KBM-7 (cell line): ENCODE measurements around the gene SORT1.

Source experiments
- DNase-seq: peaks from one replicate; pipeline ENCODE4 v3.0.0-alpha.2; 2015
- in situ Hi-C: fragments of 300-500 bp; cut with MboI; formaldehyde crosslinking; loops from 2 replicates; pipeline ENCODE4 v1.14.3; 2020; ENCODE audit warnings: low sequenced_read_pairs, low pct_unique_long_range_greater_than_20kb, mixed read lengths

Gene SORT1

DNA sequence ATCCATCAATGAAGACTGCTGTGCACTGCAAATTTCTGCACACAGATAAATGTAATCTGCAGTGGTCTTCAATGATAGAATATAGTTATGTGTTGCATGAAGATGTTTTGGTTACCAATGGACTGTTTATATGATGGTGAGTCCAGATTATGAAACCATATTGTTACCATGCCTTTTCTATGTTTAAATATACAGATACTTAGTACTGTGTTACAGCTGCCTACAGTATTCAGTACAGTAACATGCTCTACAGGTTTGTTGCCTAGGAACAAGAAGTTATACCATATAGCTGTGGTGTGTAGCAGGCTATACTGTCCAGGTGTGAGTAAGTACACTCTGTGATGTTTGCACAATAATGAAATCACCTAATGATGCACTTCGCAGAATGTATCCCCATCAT, 40.8 kb downstream of the SORT1 start:
- in situ Hi-C loops: no loop called here
- DNase-seq: no peak

GRCh38 chr1:109356505-109356904, 41.2 kb downstream of the SORT1 start:
- no peak for DNase-seq
- in situ Hi-C loops: no loop called here

DNA sequence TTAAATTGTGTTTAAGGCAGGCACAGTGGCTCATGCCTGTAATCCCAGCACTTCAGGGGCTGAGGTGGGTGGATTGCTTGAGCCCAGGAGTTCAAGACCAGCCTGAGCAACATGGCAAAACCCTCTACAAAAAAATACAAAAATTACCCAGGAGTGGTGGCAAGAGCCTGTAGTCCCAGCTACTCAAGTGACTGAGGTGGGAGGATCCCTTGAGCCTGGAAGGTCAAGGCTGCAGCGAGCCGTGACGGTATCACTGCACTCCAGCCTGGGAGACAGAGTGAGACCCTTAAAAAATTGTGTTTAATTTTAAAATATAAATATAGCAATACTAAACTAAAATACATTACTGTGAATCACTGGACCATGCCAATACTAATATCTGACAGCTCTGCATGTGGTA, 42.8 kb downstream of the SORT1 start:
- no peak for DNase-seq
- in situ Hi-C loops: no loop called here

DNA sequence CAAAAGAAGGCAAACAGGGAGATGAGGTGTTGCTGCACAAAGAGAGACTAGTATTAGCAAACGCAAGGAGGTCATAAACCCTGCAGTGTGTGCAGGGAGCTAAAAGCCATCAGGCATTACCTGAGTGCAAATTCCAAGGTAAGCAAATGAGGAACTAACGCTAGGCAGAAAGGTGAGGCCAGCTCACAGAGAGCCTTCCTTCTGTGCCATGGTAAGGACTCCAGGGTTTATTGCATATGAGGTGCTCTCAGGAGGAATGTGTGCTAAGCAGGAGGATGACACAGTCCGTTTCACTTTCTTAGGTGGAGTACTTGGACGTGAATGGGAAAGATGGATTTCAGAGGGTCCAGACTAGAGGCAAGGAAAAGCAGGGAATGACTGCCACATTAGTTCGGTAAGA, 46.3 kb downstream of the SORT1 start:
- DNase-seq: no peak
- in situ Hi-C loops: no loop called here

DNA sequence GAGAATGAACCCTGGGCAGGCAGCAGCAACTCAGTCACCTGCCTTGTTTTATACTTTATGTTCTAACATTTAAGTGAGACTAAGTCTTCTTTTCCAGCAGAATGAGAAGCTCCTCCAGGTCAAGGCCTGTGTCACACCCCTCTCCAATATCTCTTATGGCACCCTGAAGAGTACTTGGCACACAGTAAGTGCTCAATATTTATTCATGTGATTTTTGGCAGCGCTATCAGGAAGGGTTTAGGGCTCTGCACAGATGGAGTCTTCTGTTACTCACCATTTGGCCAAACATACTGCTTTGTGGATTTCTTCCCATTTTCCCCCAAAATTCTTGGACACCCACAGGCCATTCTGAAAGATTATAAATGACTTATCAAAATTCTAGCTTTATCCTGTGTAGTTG, 47.1 kb downstream of the SORT1 start:
- DNase-seq: no peak
- in situ Hi-C loops: no loop called here

- in situ Hi-C loops: no loop called here
- DNase-seq: no peak
Measured at GRCh38 chr1:109350182-109350581, 47.5 kb downstream of the SORT1 start.

GRCh38 chr1:109347511-109347910, 50.2 kb downstream of the SORT1 start:
- in situ Hi-C loops: no loop called here

GRCh38 chr1:109341944-109342930, 55.5 kb downstream of the SORT1 start:
- in situ Hi-C loops: no loop called here
- DNase-seq: no peak

More at GRCh38 chr1:109347511-109347910, 50.2 kb downstream of the SORT1 start:
- DNase-seq: no peak

- no peak for DNase-seq
- in situ Hi-C loops: no loop called here
Measured at GRCh38 chr1:109338608-109339007, 59.1 kb downstream of the SORT1 start.

DNA sequence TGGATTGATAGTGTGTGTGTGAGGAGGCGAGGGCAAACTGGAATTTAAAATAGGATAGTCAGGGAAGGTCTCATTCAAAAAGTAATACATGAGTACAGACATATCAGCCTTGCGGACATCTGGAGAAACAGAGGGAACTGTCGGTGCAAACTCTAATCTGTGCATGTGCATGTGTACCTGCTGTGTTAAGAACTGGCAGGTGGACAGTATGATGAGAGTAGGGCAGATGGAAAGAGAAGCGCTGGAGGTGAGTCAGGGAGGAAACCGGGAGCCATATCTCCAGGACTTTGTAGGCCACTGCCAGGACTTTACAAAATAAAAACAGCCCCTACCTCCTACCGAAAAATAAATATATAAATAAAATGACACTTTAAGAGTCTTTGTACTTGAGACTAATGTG, 59.6 kb downstream of the SORT1 start:
- in situ Hi-C loops: no loop called here
- no peak for DNase-seq

DNA sequence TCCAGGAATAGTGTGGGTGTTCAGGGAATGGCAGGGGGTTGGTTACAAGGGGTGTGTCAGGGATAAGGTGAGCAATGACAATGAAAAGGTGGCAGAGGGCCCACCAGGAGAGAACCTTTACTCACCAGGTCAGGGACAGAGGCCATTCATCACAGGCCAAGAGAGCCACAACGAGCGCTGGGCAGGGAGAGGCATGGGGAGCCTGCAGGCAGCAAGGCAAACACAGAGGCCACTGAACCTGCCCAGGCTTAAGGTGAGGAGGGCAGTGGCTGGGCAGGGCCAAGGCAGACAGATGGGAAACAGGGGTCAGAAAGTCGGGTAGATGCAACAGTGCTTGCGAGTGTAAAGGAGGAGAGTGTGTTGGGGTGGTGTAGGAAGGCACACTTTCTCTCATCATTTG, 62.6 kb downstream of the SORT1 start:
- in situ Hi-C loops: no loop called here
- DNase-seq: no peak

- no peak for DNase-seq
Measured at GRCh38 chr1:109331113-109331512, 66.6 kb downstream of the SORT1 start.

GRCh38 chr1:109327285-109327684, 70.4 kb downstream of the SORT1 start:
- in situ Hi-C loops: no loop called here
- no peak for DNase-seq

More at GRCh38 chr1:109331113-109331512, 66.6 kb downstream of the SORT1 start:
- in situ Hi-C loops: no loop called here

DNA sequence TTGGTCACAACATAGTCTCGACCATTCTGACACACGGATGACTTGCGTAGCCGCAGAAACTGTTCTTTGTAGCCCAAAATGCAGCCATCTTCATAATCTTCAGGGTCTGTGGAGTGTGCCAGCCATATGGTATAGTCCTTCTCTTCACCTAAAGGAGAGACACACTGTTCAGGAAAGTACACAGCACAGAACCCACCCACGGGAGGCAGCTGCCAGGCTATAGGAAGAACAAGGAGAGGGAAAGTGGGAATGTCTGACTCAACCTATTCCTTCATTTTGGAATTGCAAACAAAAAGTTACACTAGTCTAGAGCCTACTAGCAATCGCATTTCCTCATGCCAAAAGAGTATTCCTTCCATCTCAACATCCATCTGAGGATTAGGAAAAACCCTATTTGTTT, 74.7 kb downstream of the SORT1 start:
- in situ Hi-C loops: no loop called here
- DNase-seq: no peak

- in situ Hi-C loops: no loop called here
- DNase-seq: no peak
Measured at GRCh38 chr1:109319114-109319513, 78.6 kb downstream of the SORT1 start.

- in situ Hi-C loops: no loop called here
- DNase-seq: no peak
Measured at GRCh38 chr1:109316506-109316905, 81.2 kb downstream of the SORT1 start.

GRCh38 chr1:109315288-109315687, 82.4 kb downstream of the SORT1 start:
- in situ Hi-C loops: no loop called here
- no peak for DNase-seq

GRCh38 chr1:109314795-109315194, 82.9 kb downstream of the SORT1 start:
- in situ Hi-C loops: no loop called here

DNA sequence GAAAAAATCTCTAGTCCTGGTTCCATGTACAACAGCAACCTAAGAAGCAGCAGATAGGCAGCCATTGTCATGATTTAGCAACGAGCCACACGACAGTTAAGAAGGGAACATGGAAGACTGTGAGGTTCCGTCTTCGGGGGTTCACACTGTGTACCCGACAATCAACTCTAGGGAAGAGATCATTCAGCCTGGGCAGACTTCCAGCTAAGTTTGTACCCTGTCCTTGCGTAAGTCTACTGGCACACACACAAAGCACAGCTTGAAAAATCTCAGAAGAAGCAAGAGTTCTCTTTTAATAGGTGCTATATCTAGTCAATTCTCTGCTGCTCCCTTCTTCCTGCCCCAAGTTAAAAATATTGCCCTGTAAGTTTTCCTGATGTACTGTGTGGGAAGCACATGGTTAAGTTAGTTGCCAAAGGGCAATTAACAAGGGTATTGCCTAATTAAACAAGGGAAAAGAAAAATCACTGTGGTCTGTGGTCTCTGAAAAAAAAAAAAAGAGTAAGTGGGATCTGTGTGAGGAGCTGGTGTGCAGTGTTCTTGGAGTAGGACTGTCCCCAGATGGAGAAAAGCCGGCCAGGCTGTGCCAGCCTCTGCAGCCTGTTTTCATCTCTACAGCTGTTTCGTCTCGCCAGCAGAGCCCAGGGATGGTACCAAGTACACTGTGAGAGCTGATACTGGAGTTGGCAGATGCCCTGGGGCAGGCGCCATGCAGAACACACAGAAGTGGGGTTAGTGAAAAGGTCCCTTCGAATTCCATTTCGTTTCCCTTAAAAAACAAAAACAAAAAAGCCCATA, 84.5 kb downstream of the SORT1 start:
- in situ Hi-C loops: no loop called here
- no peak for DNase-seq

More at GRCh38 chr1:109314795-109315194, 82.9 kb downstream of the SORT1 start:
- DNase-seq: no peak

DNA sequence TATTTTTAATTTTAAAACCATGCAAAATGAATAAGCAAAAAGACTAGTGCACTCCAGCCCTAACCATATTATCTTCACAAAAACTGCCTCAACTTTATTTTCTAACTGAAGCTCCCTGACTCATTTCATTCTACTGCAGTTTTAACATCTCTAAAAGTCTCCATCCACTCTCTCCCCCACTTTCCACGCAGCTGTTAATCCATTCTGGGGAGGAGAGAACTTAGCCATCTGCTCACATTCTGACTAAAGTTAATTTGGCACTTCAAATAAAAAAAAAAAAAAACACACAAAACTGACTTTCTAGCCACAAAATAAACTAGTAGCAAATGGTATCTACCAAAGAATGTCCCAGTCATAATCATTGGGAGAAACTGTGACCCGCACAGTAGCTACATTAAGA, 85.5 kb downstream of the SORT1 start:
- DNase-seq: no peak
- in situ Hi-C loops: no loop called here
